ENCODE results near the gene GCH1.
"Not testable (repeated sequence)": the region's sequence is repeated elsewhere in the genome, so short reads cannot be mapped to it uniquely, and the experiment has no call there.

GCH1 gene

GRCh38 chr14:54902521-54903420, at the start of gene GCH1:
GCH1 (minus strand) TSS chr14:54902826; CDS start chr14:54902663, 163 bp downstream.
- no peak for FAIRE-seq

GRCh38 chr14:54947230-54947629, 44.6 kb upstream of the GCH1 start:
- no peak for FAIRE-seq

- no peak for FAIRE-seq
Observed at GRCh38 chr14:54946500-54946899, 43.9 kb upstream of the GCH1 start.

GRCh38 chr14:54944737-54945391, 42.2 kb upstream of the GCH1 start:
- no peak for FAIRE-seq

GRCh38 chr14:54942913-54943312, 40.3 kb upstream of the GCH1 start:
- no peak for FAIRE-seq

DNA sequence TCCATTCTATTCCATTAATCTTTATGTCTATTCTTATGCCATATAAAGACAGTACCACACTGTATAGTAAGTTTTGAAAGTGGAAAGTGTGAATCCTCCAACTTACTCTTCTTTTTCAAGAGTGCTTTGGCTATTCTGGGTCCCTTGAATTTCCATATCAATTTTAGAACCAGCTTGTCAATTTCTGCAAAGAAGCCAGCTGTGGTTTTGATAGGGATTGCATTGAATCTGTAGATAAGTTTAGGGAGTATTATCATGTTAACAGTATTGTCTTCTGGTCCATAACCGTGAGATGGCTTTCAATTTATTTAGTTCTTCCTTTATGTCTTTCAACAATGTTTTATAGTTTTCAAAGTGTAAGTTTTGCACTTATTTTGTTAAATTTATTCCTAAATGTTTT, 34.2 kb upstream of the GCH1 start:
- no peak for FAIRE-seq

- FAIRE-seq, result no peak
Observed at GRCh38 chr14:54935958-54936357, 33.3 kb upstream of the GCH1 start.

- no peak for FAIRE-seq
Observed at GRCh38 chr14:54935100-54935499, 32.5 kb upstream of the GCH1 start.

DNA sequence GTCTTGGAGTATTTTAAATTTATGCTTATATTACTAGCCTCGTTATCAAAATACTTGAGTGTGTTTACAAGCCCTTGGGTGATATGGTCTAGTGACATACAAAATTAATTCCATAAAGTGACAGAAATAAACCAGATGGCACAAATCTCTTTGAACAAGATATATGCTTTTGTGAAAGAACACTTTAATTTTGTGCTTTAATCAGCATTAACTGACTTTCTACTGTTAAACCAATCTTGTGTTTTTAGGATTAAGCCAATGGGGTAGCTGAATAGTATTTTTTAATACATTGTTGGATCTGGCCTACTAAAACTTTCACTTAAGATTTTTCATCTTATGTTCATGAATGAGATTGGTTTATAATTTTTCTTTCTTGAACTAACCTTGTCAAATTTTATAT, 30.4 kb upstream of the GCH1 start:
- FAIRE-seq, result peak; percentile 38

GRCh38 chr14:54931598-54932340, 29.1 kb upstream of the GCH1 start:
- no peak for FAIRE-seq

DNA sequence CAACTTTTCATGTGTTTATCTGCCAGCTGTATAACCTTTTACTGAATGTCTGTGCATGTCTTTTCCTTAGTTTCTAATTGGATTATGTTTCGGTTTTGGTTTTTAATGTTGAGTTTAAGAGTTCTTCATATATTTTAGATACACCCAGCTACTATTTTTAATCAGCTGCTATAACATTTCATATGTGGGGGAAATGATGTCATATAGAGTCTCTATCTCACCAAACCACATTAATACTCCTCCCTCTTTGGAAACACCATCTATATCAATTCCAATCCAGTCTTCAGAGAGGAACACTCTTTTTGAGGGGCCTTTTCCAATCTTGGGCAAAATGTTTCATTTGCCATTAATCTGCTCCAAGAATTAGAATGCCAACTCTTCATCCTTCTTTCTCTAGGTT, 28.5 kb upstream of the GCH1 start:
- no peak for FAIRE-seq

GRCh38 chr14:54929556-54929955, 26.9 kb upstream of the GCH1 start:
- FAIRE-seq, result no peak

GRCh38 chr14:54928216-54928615, 25.6 kb upstream of the GCH1 start:
- no peak for FAIRE-seq

GRCh38 chr14:54927551-54927950, 24.9 kb upstream of the GCH1 start:
- FAIRE-seq, result no peak

DNA sequence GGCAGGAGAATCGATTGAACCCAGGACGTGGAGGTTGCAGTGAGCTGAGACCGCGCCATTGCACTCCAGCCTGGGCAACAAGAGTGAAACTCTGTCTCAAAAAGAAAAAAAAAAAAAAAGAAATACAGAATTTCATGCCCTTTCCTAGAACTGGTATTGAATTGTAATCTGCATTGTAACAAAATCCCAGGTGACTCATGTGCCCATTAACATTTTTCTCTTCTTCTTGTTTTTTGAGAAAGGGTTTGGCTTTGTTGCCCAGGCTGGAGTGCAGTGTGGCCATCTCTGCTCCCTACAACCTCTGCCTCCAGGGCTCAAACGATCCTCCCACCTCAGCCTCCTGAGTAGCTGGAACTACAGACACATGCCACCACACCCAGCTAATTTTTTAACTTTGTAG, 23.9 kb upstream of the GCH1 start:
- FAIRE-seq, result not testable (repeated sequence)

GRCh38 chr14:54922598-54922997, 20.0 kb upstream of the GCH1 start:
- FAIRE-seq, result peak; percentile 33

DNA sequence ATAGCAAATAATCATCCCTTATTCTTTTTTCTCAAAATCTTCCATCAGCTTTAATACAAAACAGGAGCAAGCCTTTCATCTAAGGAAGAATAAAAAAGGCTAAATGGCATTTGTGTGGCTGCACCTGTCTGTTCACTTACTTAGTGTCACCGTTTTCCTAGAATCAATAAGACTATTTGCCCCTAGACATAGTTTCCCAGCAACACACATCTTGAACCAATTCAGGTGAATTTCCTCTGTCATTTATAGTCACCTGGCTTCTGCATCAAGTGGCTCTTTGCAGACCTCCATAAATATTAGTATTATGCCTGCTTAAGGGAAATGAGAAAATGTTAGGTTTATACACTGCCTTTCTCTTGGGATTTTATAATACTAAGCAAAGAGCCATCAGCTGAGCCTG, 17.4 kb upstream of the GCH1 start:
- FAIRE-seq, result peak; percentile 99

- FAIRE-seq, result peak; percentile 53
Observed at GRCh38 chr14:54919330-54919729, 16.7 kb upstream of the GCH1 start.

- no peak for FAIRE-seq
Observed at GRCh38 chr14:54918427-54918826, 15.8 kb upstream of the GCH1 start.

DNA sequence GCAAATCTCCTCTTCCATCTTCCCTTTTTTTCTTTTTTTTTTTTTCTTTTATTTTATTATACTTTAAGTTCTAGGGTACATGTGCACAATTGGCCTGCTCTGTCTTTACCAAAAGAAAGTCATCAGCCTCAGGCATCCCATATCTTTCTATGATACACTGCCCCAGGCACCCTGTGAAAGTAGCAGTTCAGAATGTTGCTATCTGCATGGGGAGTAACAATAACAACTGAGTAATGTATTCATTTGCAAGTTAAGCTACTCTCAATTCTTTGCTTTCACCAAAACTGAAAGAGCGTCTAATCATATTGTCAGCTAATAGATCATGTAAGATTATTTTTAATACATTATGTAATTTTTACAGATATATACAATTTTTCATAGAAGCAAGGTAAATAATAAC, 13.5 kb upstream of the GCH1 start:
- no peak for FAIRE-seq

DNA sequence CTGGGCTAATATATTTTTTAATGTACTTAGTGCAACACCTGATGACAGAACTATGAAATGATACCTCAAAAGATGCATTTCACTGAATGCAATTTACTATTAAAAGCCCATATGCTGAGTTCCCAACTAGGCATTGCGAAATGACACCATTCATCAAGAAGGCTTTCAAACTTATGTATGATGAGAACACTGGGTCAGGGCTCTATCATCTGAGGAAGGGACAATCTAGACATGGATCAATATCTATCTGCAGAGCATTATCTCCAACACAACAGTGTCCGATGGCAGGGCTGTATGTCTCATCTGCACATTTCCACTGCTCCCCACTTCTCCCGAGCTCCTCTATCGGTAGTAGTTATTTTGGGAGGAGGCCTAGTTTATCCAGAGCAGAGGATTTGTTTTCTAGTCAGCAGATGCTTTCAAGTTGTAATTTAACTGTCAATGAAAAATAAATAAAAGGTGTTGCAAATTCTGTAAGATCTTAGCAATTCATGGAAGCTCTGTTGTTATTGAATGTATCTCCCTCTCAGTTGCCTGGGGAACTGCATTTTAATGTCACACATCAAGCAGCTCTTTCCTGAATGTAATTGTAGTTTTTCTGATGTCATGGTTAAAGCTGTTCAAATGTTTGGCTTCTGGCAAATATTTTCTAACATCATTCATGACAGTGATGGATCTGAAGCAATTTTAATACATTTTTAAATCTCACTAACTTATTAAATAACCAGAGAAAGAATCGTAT, 7.4 kb upstream of the GCH1 start:
- FAIRE-seq, result no peak

DNA sequence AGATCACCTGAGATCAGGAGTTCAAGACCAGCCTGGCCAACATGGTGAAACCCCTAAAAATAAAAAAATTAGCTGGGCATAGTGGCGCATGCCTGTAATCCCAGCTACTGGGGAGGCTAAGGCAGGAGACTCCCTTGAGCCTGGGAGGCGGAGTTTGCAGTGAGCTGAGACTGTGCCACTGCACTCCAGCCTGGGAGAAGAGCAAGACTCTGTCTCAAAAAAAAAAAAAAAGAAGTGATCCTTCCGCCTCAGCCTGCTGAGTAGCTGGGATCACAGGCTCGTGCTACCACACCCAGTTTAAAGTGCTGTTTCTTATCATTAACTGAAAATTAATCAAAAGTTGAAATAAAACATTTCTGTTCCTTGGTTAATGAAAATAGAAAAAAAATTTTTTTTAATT, 6.3 kb upstream of the GCH1 start:
- not testable (repeated sequence) for FAIRE-seq

DNA sequence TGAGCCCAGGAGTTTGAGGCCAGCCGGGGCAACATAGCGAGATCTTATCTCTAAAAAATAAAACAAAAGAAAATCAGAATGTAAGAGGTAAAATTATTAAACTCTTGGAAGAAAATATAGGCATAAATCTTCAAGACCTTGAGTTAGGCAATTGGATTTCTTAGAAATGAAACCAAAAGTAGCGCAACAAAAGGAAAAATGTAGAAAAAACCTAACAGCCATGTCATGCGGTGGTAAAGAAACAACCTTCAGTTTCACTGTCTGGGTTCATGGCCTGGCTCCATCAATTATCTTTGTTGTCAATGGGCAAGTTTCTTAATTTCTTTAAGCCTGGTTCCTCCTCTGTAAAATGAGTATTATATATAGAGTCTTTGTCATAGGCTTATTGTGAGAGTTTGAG, 5.6 kb upstream of the GCH1 start:
- no peak for FAIRE-seq
